WERI-Rb-1 (cell line): ENCODE data around the gene MAP2K2.
"Not testable (repeated sequence)": the region's sequence is repeated elsewhere in the genome, so short reads cannot be mapped to it uniquely, and the experiment has no call there.

ENCODE experiments used
- DNase-seq: peaks from one replicate; pipeline ENCODE4 v3.0.0-alpha.2; 2020
- H3K27ac ChIP-seq: fragments of 250-450 bp; sonication (Bioruptor Pico); 2 replicates; pipeline ENCODE4 v1.5.1; 2020; ENCODE audit warnings: mild to moderate bottlenecking, moderate library complexity
- H3K27me3 ChIP-seq: fragments of 250-450 bp; sonication (Bioruptor Pico); 2 replicates; pipeline ENCODE4 v1.5.1; 2021; ENCODE audit warnings: mild to moderate bottlenecking, low read depth, moderate library complexity; ENCODE audit not compliant: insufficient read depth, severe bottlenecking
- H3K36me3 ChIP-seq: fragments of 250-450 bp; sonication (Bioruptor Pico); 2 replicates; pipeline ENCODE4 v1.5.1; 2020; ENCODE audit warnings: mild to moderate bottlenecking, moderate library complexity
- H3K4me3 ChIP-seq: 2 replicates; pipeline ENCODE4 v1.5.1; 2011; ENCODE audit warnings: low read depth, mild to moderate bottlenecking, control low read depth, low read length
- H3K9me3 ChIP-seq: fragments of 250-450 bp; sonication (Bioruptor Pico); 2 replicates; pipeline ENCODE4 v1.5.1; 2021; ENCODE audit warnings: mild to moderate bottlenecking, moderate library complexity; ENCODE audit not compliant: severe bottlenecking
- CTCF ChIP-seq: IDR thresholded peaks from 2 replicates; pipeline ENCODE4 v1.5.1; 2011; ENCODE audit warnings: low read depth, mild to moderate bottlenecking, control low read depth, inconsistent platforms, low read length

Gene MAP2K2

GRCh38 chr19:4144666-4145249 is 20.8 kb upstream of the MAP2K2 start:
- Histone ChIP-seq H3K27ac (no peak overlapping the region), H3K36me3 (no peaks in the 10 kb centered on the region), H3K9me3 (no peaks in the 10 kb centered on the region), H3K4me3 (no peak overlapping the region), H3K27me3 (peaks cover 3% of the 10 kb centered on the region)
- no peak for DNase-seq
- TF ChIP-seq CTCF, result no peak

- not testable (repeated sequence) for H3K4me3 ChIP-seq, H3K27ac ChIP-seq, H3K36me3 ChIP-seq, H3K9me3 ChIP-seq, DNase-seq, H3K27me3 ChIP-seq
Observed at GRCh38 chr19:4142916-4143315, 19.0 kb upstream of the MAP2K2 start.

- no peak overlapping the region for H3K4me3 ChIP-seq
- peak; percentile 59 for DNase-seq
- no peak overlapping the region for H3K27ac ChIP-seq
- H3K36me3 ChIP-seq, result no peaks in the 10 kb centered on the region
- TF ChIP-seq CTCF, result peak; percentile 81
- H3K27me3 ChIP-seq, result peaks cover 3% of the 10 kb centered on the region
- H3K9me3 ChIP-seq, result no peaks in the 10 kb centered on the region
Observed at GRCh38 chr19:4140237-4140711, 16.4 kb upstream of the MAP2K2 start.

- Histone ChIP-seq H3K4me3 (no peak overlapping the region), H3K9me3 (no peaks in the 10 kb centered on the region), H3K27me3 (peaks cover 3% of the 10 kb centered on the region), H3K27ac (no peak overlapping the region), H3K36me3 (no peaks in the 10 kb centered on the region)
- peak; percentile 87 for DNase-seq
- peak; percentile 92 for TF ChIP-seq CTCF
Observed at GRCh38 chr19:4139614-4140236, 15.8 kb upstream of the MAP2K2 start.

GRCh38 chr19:4138445-4138844 is 14.5 kb upstream of the MAP2K2 start:
- no peak for DNase-seq
- no peak for TF ChIP-seq CTCF
- Histone ChIP-seq H3K27me3 (no peaks in the 10 kb centered on the region), H3K4me3 (no peak overlapping the region), H3K36me3 (no peaks in the 10 kb centered on the region), H3K9me3 (no peaks in the 10 kb centered on the region), H3K27ac (no peak overlapping the region)

- Histone ChIP-seq H3K4me3 (no peak overlapping the region), H3K9me3 (no peaks in the 10 kb centered on the region), H3K27me3 (no peaks in the 10 kb centered on the region), H3K36me3 (no peaks in the 10 kb centered on the region), H3K27ac (no peak overlapping the region)
- TF ChIP-seq CTCF, result no peak
- DNase-seq, result no peak
Observed at GRCh38 chr19:4136680-4137088, 12.8 kb upstream of the MAP2K2 start.

GRCh38 chr19:4135386-4135785 is 11.5 kb upstream of the MAP2K2 start:
- not testable (repeated sequence) for DNase-seq, H3K27ac ChIP-seq

More at GRCh38 chr19:4135386-4135785, 11.5 kb upstream of the MAP2K2 start:
- H3K9me3 ChIP-seq, H3K4me3 ChIP-seq, H3K27me3 ChIP-seq, H3K36me3 ChIP-seq: not testable (repeated sequence)
